Fibroblast of the aortic adventitia (primary cell): ENCODE measurements around the gene SMG7. TPM values are rescaled to one million over a fixed set of nuclear protein-coding genes. Genes with fewer than 3 reads are reported as not detected.

Source experiments
- DNase-seq: peaks from one replicate; pipeline ENCODE4 v3.0.0-alpha.2; 2010; ENCODE audit warnings: low read depth
- H3K4me3 ChIP-seq: 2 replicates; pipeline ENCODE4 v1.5.1; 2011; ENCODE audit warnings: low read depth, mild to moderate bottlenecking, control low read depth, low read length, moderate library complexity
- CTCF ChIP-seq: IDR thresholded peaks from 2 replicates; pipeline ENCODE4 v1.5.1; 2011; ENCODE audit warnings: mild to moderate bottlenecking, low read length, control low read depth, inconsistent platforms; ENCODE audit not compliant: insufficient read depth
- total RNA-seq: library from RNA; depleted of rRNA; stranded (reverse); fragments of >200 nt; gene quantifications from 2 replicates; pipeline ENCODE4 v1.2.3, GENCODE V29; 2012; ENCODE audit warnings: low replicate concordance

SMG7 gene
- total RNA-seq, 1 donor, result 29.0 TPM

- H3K4me3 ChIP-seq, result no peak overlapping the region
- DNase-seq, result no peak
- TF ChIP-seq CTCF, result no peak
Measured at GRCh38 chr1:183596500-183596899, 124.2 kb downstream of the SMG7 start.

- no peak for DNase-seq
Measured at GRCh38 chr1:183597656-183598347, 125.5 kb downstream of the SMG7 start.

GRCh38 chr1:183598386-183598785, 126.1 kb downstream of the SMG7 start:
- TF ChIP-seq CTCF, result no peak
- DNase-seq, result peak; percentile 61
- H3K4me3 ChIP-seq, result no peak overlapping the region

More at GRCh38 chr1:183597656-183598347, 125.5 kb downstream of the SMG7 start:
- no peak for TF ChIP-seq CTCF
- no peak overlapping the region for H3K4me3 ChIP-seq

GRCh38 chr1:183600136-183600535, 127.8 kb downstream of the SMG7 start:
- peak; percentile 99 for DNase-seq
- TF ChIP-seq CTCF, result no peak
- H3K4me3 ChIP-seq, result no peak overlapping the region

GRCh38 chr1:183600634-183601033, 128.3 kb downstream of the SMG7 start:
- H3K4me3 ChIP-seq, result no peak overlapping the region
- no peak for TF ChIP-seq CTCF
- DNase-seq, result no peak

- no peak overlapping the region for H3K4me3 ChIP-seq
- TF ChIP-seq CTCF, result no peak
- no peak for DNase-seq
Measured at GRCh38 chr1:183602510-183602909, 130.2 kb downstream of the SMG7 start.

Other genes with a start within 250 kb of the SMG7 start
- 0.49 and 3.4 TPM in 2 replicates for gene NMNAT2, start 54.1 kb upstream of the SMG7 start, total RNA-seq
- 0.63 and 0.74 TPM in 2 replicates for gene NCF2, start 118.0 kb downstream of the SMG7 start, total RNA-seq
- gene ARPC5, start 163.3 kb downstream of the SMG7 start, total RNA-seq, result 112 and 312 TPM in 2 replicates
- gene APOBEC4, start 180.8 kb downstream of the SMG7 start, total RNA-seq, result not detected in 2 replicates